GM21723 (cell line): ENCODE results near the gene ZC3H10.
"Not testable (repeated sequence)": the region's sequence is repeated elsewhere in the genome, so short reads cannot be mapped to it uniquely, and the experiment has no call there.

Source experiments
- ATAC-seq: cut with Tn5 transposase; IDR thresholded peaks from one replicate; pipeline ENCODE4 v1.9.1; 2021; ENCODE audit warnings: mild to moderate bottlenecking, moderate library complexity; ENCODE audit not compliant: unreplicated experiment

Gene ZC3H10, protein sequence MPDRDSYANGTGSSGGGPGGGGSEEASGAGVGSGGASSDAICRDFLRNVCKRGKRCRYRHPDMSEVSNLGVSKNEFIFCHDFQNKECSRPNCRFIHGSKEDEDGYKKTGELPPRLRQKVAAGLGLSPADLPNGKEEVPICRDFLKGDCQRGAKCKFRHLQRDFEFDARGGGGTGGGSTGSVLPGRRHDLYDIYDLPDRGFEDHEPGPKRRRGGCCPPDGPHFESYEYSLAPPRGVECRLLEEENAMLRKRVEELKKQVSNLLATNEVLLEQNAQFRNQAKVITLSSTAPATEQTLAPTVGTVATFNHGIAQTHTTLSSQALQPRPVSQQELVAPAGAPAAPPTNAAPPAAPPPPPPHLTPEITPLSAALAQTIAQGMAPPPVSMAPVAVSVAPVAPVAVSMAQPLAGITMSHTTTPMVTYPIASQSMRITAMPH

DNA sequence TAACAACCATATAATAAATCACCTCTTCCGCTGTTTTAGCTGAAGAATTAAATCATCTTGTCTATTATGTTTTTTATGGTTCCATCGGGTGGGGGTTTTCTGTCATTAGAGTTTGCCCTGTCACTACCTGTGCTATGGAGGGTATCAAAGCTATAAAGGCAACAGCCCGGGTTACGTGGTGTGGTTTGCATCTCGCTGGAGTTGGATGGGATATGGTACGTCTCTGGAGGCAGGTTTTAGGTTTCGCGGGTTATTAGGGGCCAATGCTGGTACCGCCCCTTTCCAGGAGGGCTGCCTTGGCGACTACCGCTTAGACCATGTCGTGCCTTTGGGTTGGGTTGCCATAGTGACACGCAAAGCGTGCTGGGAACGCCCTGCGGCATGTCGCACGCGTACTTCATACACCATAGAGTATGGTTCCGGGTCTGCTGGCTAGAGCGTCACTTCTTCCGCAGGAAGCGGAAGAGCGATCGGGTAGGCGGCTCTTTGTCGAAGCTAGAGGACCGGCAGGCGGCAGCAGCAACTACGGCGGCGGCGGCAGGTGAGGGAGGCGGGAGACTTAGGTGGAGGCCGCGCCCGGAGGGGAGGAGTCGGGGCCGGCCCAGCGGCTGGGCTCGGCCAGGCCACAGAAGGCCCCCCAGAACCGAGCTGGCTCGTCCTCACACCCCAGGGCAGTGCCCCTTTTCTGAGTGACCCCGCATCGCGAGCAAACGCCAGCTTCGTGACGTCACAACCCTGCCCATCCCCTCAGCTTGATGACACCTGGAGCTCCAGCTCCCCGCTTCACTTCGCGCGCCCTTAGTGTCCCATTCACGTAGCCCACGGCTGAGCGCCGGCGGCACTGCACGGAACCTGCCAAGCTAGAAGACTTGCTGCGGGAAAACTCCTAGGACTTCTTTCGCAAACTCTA, at the start of gene ZC3H10:
Gene ZC3H10 (plus strand): TSS at position 489 of the 910 bp plus-strand sequence. CDS start 2,297 bp downstream, outside the sequence.
- ATAC-seq, result peak; percentile 84

DNA sequence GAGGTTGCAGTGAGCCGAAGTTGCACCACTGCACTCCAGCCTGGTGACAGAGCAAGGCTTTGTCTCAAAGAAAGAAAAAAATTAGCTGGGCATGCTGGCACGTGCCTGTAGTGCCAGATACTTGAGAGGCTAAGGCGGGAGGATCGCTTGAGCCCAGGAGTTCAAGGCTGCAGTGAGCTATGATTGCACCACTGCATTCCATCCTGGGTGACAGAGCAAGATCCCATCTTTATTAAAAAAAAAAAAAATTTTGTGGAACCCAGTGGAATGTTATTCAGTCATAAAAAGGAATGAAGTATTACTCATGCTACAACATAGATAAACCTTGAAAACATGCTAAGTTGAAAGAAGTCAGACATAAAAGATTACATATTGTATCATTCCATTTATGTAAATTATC, 46.4 kb upstream of the ZC3H10 start:
- no peak for ATAC-seq

GRCh38 chr12:56074396-56074795, 43.7 kb upstream of the ZC3H10 start:
- ATAC-seq, result no peak

DNA sequence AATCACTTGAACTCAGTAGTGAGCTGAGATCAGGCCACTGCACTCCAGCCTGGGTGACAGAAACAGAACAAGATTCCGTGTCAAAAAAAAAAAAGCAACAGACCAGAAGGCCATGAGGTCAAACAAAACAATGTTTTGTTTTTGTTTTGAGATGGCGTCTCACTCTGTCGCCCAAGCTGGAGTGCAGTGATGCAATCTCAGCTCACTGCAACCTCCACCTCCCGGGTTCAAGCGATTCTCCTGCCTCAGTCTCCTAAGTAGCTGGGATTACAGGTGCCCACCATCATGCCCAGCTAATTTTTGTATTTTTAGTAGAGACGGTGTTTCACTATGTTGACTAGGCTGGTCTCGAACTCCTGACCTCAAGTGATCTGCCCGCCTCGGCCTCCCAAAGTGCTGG, 40.1 kb upstream of the ZC3H10 start:
- ATAC-seq, result not testable (repeated sequence)

DNA sequence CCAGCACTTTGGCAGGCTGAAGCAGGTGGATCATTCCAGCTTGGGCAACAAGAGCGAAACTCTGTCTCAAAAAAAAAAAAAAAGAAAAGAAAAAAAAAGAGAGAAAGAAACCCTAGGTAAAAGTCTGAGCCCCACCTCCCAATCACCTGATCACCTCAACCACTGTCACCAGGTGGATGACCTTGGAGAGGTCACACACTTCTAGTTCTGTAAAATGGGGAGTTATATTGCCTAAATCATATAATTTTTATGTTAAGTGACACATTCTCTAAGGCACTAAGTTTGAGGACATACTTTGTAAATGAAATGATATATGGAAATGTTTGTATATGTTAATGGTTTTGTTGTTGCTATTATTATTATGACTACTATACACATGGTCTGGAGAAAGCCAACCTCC, 39.6 kb upstream of the ZC3H10 start:
- ATAC-seq, result no peak

DNA sequence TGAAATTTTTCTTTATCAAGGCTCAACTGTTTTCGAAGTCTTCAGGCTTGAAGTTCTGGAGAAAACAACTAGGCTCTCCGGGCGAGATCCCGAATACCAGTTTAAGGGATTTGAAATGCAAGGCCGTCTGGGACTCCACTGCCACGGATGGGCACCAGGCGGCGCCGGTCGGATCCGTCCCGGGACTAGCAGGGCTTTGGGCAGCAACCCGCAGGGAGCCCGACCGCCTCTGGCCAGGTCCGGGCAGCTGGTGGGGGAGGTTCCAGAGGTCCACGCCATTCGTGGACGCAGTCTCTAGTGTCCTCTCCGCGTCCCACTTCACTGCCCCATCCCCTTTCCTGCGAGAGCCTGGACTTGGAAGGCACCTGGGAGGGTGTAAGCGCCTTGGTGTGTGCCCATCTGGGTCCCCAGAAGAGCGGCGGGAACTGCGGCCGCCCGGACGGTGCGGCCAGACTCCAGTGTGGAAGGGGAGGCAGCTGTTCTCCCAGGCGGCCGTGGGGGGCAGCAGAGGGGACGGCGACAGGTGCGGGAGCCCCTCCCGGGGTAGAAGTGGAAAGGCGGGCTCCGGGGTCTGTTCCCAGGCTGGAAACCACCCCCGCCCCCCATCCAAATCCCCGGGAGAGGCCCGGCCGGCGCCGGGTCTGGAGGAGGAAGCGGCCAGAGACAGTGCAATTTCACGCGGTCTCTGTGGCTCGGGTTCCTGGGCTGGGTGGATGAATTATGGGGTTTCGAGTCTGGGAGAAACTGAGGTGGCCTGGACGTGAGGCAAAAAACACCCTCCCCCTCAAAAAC, 38.9 kb upstream of the ZC3H10 start:
- peak; percentile 56 for ATAC-seq

DNA sequence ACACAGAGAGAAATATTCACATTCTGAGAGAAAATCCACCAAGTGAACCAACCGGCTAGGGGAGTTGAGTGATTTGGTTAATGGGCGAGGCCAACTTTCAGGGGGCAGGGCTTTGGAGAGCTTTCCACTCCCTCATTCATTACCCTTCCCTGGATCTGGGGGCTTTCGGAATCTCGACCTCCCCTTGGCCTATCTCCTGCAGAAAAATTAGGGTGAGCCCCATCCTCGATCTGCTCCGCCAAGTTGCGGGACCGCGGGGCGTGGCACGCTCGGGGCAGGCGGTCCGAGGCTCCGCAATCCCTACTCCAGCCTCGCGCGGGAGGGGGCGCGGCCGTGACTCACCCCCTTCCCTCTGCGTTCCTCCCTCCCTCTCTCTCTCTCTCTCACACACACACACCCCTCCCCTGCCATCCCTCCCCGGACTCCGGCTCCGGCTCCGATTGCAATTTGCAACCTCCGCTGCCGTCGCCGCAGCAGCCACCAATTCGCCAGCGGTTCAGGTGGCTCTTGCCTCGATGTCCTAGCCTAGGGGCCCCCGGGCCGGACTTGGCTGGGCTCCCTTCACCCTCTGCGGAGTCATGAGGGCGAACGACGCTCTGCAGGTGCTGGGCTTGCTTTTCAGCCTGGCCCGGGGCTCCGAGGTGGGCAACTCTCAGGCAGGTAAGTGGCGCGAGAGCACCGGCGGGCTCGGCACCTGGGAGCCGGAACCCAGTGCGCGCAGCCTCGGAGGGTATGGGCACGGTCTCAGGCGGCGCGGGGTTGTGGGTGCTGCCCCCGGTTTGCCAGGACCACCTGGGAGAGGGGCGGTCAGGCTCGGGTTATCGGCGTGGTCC, 38.1 kb upstream of the ZC3H10 start, which contains the start of gene ERBB3:
Gene ERBB3 (plus strand): TSS at position 443 of the 833 bp plus-strand sequence. CDS start 136 bp downstream, at position 579.
- peak; percentile 54 for ATAC-seq

DNA sequence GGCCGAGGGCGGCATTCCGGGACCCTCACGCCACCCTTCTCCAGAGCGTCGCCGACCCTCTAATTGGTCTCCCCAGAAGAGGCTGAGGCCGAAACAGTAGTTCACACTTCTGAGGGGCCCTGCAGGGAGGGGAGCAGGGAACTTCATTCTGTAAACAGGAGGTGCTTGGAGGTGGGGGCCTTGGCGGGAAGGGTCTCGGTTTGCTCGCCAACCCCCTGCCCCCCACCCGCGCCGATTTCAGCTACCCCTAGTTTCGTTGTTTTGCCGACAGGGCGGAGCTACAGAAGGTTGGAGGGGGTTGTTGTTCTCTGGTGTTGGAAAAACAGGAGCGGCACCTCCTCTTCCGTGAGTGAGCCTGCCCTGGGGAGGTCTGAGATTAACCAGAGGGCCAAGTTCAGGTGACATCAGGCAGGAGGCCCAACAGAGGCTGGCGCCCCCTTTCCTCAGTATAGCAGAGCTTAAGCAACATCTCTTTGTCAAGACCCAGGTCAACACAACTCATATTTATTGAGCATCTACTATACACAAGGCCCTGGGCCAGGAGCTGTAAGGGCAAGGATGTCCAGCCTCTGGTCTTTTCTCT, 37.4 kb upstream of the ZC3H10 start:
- ATAC-seq, result no peak

DNA sequence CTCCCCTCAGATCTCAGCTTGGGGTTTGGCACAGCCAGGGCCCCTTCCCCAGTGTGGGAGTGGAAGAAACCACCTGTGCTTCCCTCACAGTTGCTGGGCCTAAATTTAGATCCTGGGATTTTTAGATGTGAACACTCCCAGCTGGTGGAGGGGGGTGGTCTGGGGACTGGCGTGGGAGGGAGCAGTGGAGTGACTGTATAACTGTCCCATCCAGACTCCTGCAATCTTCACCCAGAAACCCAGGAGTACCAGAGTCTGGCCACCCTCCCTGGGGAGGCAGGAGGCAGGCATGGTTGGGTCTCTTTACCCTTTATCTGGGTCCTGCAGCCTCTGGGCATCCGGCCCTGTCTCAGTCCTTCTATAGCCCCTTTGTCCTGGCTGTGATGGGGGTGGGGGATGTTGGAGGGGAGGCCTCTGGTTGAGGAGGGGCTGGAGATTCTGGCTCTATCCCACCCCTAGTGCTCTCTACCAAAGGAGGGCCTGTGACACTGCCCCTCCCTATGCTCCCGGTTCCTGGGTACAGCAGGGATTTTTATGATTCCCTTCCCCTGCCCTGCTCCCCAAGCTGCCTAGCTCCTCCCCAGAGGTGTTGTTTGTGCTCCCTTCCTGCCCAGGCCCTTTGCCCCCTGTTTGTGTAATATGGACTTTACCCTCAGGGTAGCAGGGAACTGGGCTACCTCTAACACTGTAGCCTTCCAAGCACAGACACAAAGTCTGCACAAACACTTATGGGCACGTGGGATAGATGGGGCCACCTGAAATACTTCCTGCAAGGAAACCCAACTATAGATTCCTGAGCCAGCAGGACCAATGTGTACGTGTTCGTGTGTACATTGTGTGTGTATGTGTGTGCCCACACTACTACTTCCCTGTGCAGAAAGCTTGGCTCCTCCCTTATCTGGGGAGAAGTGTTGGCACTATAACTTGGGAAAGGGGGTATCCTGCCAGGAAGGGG, 36.4 kb upstream of the ZC3H10 start:
- no peak for ATAC-seq

DNA sequence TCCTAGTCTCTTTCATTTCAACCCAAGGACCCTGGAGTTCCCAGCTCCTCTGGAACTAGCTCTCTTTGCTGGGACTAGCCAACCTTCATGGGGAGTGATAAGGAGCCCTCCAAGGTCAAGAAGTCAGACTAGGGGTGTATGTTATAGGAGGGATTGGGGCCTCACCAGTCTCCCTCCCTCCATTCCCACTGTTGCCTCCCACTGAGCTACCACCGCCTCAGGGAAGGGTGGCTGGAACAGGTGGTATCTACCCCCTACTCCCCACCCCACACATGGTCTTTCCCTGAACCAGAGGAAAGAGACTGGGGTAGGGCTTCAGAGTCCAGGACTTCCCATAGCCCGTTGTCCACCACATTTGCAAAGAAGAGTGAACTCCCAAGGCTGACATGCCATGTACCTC, 35.7 kb upstream of the ZC3H10 start:
- no peak for ATAC-seq

DNA sequence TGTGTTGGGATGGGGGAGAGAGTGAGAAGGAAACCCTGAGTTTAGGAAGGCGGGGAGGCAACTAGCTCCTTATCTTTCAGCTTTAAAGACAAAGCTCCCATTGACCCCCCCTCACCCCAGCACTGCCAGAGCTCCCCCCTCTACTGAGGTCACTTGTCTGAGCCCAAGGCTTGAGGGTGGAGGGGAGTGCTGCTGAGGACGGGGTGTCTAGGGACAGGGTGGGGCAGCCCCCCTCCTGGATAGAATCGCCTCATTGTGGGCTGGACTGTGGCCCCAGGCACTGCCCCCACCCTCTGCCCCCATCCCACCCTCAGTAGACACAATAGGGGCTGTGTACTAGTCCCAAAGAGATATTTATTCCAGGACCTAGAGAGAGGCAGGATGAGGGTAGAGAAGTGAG, 35.1 kb upstream of the ZC3H10 start:
- ATAC-seq, result no peak

- no peak for ATAC-seq
These were observed 33.0 kb upstream of the ZC3H10 start for GRCh38 chr12:56084958-56085543.

- ATAC-seq, result no peak
These were observed 32.0 kb upstream of the ZC3H10 start for GRCh38 chr12:56086096-56086495.

DNA sequence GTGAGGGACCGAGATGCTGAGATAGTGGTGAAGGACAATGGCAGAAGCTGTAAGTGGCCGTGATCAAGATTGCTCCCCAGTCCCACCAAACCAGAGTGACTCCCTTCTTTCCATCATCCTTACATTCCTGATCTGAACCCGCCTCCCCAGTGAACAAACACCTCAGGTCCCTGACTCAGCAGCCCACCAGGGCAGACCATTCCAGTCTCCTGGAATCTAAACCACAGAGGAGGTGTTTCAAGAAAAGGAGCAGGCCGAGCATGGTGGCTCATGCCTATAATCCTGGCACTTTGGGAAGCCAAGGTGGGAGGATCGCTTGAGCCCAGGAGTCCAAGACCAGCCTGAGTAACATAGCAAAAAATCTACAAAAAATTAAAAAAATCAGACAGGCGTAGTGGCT, 31.5 kb upstream of the ZC3H10 start:
- no peak for ATAC-seq

- ATAC-seq, result no peak
These were observed 30.8 kb upstream of the ZC3H10 start for GRCh38 chr12:56087220-56087619.

DNA sequence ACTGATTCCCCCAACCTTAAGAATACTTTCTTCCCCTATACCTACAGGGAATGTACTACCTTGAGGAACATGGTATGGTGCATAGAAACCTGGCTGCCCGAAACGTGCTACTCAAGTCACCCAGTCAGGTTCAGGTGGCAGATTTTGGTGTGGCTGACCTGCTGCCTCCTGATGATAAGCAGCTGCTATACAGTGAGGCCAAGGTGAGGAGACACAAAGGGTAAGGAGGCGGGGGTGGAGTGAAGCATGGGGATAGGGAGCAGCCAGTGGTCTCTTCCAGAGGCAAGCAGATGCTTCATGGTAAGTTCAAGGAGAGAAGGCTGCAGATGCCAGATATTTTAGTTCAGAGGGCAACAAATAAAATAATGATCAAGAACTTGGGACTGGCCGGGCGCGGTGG, 20.3 kb upstream of the ZC3H10 start:
- ATAC-seq, result no peak

GRCh38 chr12:56098592-56098991, 19.5 kb upstream of the ZC3H10 start:
- ATAC-seq, result no peak

GRCh38 chr12:56099787-56100186, 18.3 kb upstream of the ZC3H10 start:
- no peak for ATAC-seq
